DOHH2 (cell line): ENCODE results near the gene DGKZ.

Experiments used
- H3F3A ChIP-seq: fragments of 200-600 bp; sonication (generic), shearing (Covaris generic); 2 replicates; pipeline ENCODE4 v1.6.0; 2016; ENCODE audit warnings: antibody characterized with exemption, mild to moderate bottlenecking; ENCODE audit not compliant: control insufficient read depth, insufficient read depth
- H3K27ac ChIP-seq: fragments of 200-600 bp; sonication (generic); 2 replicates; pipeline ENCODE4 v1.5.1; 2014; ENCODE audit warnings: low read depth, mild to moderate bottlenecking, low read length, moderate library complexity
- H3K27me3 ChIP-seq: fragments of 200-600 bp; sonication (generic); 2 replicates; pipeline ENCODE4 v1.6.1; 2014; ENCODE audit warnings: mild to moderate bottlenecking, low read length, mixed read lengths; ENCODE audit not compliant: control insufficient read depth
- H3K36me3 ChIP-seq: fragments of 200-600 bp; sonication (generic); 2 replicates; pipeline ENCODE4 v1.6.1; 2014; ENCODE audit warnings: mild to moderate bottlenecking, low read length, moderate library complexity, mixed read lengths; ENCODE audit not compliant: control insufficient read depth
- H3K4me1 ChIP-seq: fragments of 200-600 bp; sonication (generic); 2 replicates; pipeline ENCODE4 v1.6.1; 2014; ENCODE audit warnings: mild to moderate bottlenecking, low read length, mixed read lengths; ENCODE audit not compliant: control insufficient read depth
- H3K4me2 ChIP-seq: fragments of 200-600 bp; sonication (generic); 2 replicates; pipeline ENCODE4 v1.6.0; 2014; ENCODE audit warnings: mild to moderate bottlenecking, low read length, moderate library complexity
- H3K4me3 ChIP-seq: fragments of 200-600 bp; sonication (generic); 2 replicates; pipeline ENCODE4 v1.5.1; 2014; ENCODE audit warnings: mild to moderate bottlenecking, low read length, mixed read lengths
- H3K79me2 ChIP-seq: fragments of 200-600 bp; sonication (generic); 2 replicates; pipeline ENCODE4 v1.6.1; 2014; ENCODE audit warnings: mild to moderate bottlenecking, low read length, mixed read lengths; ENCODE audit not compliant: control insufficient read depth
- H3K9me2 ChIP-seq: fragments of 200-600 bp; sonication (generic); replicated peaks from 2 replicates; pipeline ENCODE4 v1.6.1; 2014; ENCODE audit warnings: mild to moderate bottlenecking, low read length, mixed read lengths; ENCODE audit not compliant: control insufficient read depth
- H3K9me3 ChIP-seq: fragments of 200-600 bp; sonication (generic); 2 replicates; pipeline ENCODE4 v1.6.1; 2014; ENCODE audit warnings: antibody characterized with exemption, low read length, mixed read lengths; ENCODE audit not compliant: control insufficient read depth, insufficient read depth
- H4K20me1 ChIP-seq: fragments of 200-600 bp; sonication (generic); 2 replicates; pipeline ENCODE4 v1.6.0; 2014; ENCODE audit warnings: low read depth, mild to moderate bottlenecking, antibody characterized with exemption, low read length, moderate library complexity; ENCODE audit not compliant: control insufficient read depth, insufficient read depth
- EZH2phosphoT487 ChIP-seq: fragments of 200-600 bp; sonication (generic); IDR thresholded peaks from 2 replicates; pipeline ENCODE4 v1.6.1; 2017; ENCODE audit warnings: borderline replicate concordance, mild to moderate bottlenecking, antibody characterized with exemption, low read length, moderate library complexity, mixed read lengths
- TF ChIP-seq, protein P1 (sequence below): fragments of 200-600 bp; sonication (generic); IDR thresholded peaks from one replicate; pipeline ENCODE4 v1.5.1; 2014; ENCODE audit warnings: antibody characterized with exemption, mild to moderate bottlenecking, low read depth, low read length; ENCODE audit not compliant: poor library complexity, severe bottlenecking

Gene DGKZ

GRCh38 chr11:46315033-46315738, 32.1 kb upstream of the DGKZ start:
- Histone ChIP-seq H3K9me2 (no peaks in the 10 kb centered on the region), H3K4me2 (peak overlapping the region; percentile 34), H3K27ac (no peak overlapping the region), H3F3A (peaks cover 6% of the 10 kb centered on the region), H3K9me3 (no peaks in the 10 kb centered on the region), H3K27me3 (no peaks in the 10 kb centered on the region), H3K4me1 (peaks cover 23% of the 10 kb centered on the region), H3K79me2 (no peaks in the 10 kb centered on the region), H3K36me3 (no peaks in the 10 kb centered on the region), H4K20me1 (no peaks in the 10 kb centered on the region), H3K4me3 (no peak overlapping the region)
- no peak for TF ChIP-seq EZH2phosphoT487
- TF ChIP-seq, protein P1, sequence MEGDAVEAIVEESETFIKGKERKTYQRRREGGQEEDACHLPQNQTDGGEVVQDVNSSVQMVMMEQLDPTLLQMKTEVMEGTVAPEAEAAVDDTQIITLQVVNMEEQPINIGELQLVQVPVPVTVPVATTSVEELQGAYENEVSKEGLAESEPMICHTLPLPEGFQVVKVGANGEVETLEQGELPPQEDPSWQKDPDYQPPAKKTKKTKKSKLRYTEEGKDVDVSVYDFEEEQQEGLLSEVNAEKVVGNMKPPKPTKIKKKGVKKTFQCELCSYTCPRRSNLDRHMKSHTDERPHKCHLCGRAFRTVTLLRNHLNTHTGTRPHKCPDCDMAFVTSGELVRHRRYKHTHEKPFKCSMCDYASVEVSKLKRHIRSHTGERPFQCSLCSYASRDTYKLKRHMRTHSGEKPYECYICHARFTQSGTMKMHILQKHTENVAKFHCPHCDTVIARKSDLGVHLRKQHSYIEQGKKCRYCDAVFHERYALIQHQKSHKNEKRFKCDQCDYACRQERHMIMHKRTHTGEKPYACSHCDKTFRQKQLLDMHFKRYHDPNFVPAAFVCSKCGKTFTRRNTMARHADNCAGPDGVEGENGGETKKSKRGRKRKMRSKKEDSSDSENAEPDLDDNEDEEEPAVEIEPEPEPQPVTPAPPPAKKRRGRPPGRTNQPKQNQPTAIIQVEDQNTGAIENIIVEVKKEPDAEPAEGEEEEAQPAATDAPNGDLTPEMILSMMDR = peak; percentile 95

GRCh38 chr11:46315783-46316563, 31.3 kb upstream of the DGKZ start:
- H3K79me2 ChIP-seq = no peaks in the 10 kb centered on the region
- H3K4me1 ChIP-seq = peaks cover 23% of the 10 kb centered on the region
- H3K4me3 ChIP-seq = no peak overlapping the region
- no peaks in the 10 kb centered on the region for H3K9me2 ChIP-seq
- no peaks in the 10 kb centered on the region for H3K36me3 ChIP-seq
- no peaks in the 10 kb centered on the region for H3K9me3 ChIP-seq
- H3F3A ChIP-seq = peaks cover 6% of the 10 kb centered on the region
- H3K27ac ChIP-seq = no peak overlapping the region
- TF ChIP-seq, protein P1 = no peak
- TF ChIP-seq EZH2phosphoT487 = no peak
- no peaks in the 10 kb centered on the region for H3K27me3 ChIP-seq
- H4K20me1 ChIP-seq = no peaks in the 10 kb centered on the region
- no peak overlapping the region for H3K4me2 ChIP-seq

DNA sequence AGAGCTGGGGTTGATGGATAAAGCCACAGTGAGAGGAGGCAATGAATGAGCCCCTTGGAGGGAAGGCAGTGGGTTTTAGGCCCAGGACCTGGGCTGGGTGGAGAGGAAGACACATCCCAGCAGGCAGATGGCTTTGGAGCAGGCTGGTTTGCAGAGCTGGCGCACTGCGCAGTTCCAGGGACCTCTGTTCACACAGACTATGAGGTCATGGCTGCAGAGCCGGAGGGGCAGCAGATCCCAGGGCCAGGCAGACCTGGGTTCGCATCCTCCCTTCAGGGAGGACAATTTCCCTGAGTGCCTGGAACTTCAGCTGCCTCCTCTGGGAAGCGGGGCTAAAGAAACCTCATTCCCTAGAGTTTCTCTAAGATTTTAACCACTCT, 28.2 kb upstream of the DGKZ start:
- Histone ChIP-seq H3K4me3 (peak overlapping the region; percentile 44), H3K4me1 (peaks cover 23% of the 10 kb centered on the region), H3K9me3 (no peaks in the 10 kb centered on the region), H3K79me2 (no peaks in the 10 kb centered on the region), H3K27ac (peak overlapping the region; percentile 60), H3K9me2 (no peaks in the 10 kb centered on the region), H3K4me2 (peak overlapping the region; percentile 55), H3K36me3 (no peaks in the 10 kb centered on the region), H3F3A (peaks cover 6% of the 10 kb centered on the region), H4K20me1 (no peaks in the 10 kb centered on the region), H3K27me3 (no peaks in the 10 kb centered on the region)
- TF ChIP-seq EZH2phosphoT487 = no peak
- TF ChIP-seq, protein P1 = no peak
